HG02870 (cell line): Measurements from ENCODE around the gene GNAT2.

Experiments
- ATAC-seq: cut with Tn5 transposase; IDR thresholded peaks from one replicate; pipeline ENCODE4 v1.9.1; 2021; ENCODE audit warnings: mild to moderate bottlenecking, moderate library complexity; ENCODE audit not compliant: unreplicated experiment

The GNAT2 gene

DNA sequence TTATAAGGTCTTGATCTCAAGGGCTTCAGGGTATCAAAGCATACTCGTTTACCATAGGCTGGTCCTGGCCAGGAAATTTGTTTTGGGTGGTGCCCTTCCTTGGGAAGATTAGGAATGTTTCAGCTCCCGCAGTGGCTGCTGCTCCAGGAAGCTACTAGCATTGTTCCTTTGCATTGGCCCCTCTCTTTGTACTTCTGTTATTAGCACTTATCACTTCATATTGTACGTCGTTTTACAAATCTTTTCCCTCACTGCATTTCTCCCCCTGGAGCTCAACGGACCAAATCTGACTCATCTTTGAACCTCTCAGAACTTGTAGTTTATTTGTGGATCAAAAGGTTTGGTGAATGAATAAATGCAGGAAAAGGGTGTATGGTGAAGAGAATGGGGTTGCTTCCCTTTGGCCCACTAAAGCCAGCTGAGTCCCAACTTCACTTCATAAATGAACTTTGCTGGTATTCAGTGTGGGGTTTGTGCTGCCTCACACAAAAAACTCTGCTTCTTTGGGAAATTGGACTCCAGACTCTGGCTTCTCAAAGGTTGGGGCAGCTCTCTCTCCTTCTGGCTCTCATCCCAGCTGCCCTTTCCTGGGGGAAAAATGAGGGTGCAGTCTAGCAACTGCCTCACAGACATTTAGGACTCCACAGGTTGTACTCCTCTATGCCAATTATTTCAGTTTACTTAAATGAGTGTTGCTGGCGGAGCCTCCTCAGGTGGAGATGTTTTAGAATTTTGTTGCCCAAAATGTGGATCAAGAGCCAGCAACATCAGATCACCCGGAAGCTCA, 5.9 kb downstream of the GNAT2 start:
- no peak for ATAC-seq

DNA sequence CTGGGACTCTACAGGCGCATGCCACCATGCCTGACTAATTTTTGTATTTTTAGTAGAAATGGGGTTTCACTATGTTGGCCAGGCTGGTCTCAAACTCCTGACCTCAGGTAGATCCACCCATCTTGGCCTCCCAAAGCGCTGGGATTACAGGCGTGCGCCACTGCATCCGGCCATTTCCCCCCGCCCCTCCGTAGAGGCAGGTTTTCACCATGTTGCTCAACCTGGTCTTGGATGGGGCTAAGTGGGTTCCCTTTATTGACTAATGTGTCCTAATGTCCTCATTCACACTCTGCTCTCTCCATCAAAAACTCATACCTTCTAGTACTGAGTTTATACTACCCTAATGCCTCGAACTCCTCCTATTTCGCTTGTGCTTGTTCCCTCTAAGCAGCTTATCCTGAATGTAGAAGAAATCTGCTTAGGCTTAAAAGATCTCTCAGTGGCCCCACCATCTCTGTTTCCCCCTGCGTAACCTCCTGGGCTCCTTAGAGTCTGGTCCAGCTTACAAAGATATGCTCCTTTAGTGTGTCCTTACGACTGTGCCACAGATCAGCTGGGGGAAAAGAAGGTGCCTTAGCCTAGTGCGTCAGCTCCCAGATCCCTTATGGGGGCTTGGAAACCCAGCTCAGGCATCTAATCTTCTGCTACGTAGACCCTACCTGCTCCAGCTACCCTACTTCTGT, 8.0 kb downstream of the GNAT2 start:
- ATAC-seq, result no peak

DNA sequence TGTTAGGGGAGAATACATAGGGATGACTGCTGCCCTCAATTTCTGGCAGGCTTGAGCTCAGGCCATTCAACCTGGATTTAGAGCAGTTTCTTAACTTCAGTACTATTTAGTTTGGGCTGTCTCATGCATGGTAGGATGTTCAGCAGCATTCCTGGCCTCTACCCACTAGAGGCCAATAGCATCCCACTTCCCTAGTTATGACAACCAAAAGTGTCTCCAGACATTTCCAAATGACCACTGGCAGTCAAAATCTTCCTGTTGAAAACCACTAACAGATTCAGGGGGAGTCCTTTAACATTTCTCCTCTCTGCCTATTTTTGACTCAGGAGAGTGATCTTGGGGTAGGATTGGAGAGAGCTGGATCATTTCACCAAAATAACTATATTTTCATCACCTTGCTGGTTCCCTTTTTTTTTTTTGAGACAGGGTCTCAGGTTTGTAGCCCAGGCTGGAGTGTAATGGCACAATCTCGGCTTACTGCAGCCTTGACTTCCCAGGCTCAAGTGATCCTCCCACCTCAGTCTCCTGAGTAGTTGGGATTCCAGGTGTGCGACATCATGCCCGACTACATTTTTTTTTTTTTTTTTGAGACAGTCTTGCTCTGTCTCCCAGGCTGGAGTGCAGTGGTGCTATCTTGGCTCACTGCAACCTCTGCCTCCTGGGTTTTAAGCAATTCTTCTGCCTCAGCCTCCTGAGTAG, 8.7 kb downstream of the GNAT2 start:
- ATAC-seq, result no peak

DNA sequence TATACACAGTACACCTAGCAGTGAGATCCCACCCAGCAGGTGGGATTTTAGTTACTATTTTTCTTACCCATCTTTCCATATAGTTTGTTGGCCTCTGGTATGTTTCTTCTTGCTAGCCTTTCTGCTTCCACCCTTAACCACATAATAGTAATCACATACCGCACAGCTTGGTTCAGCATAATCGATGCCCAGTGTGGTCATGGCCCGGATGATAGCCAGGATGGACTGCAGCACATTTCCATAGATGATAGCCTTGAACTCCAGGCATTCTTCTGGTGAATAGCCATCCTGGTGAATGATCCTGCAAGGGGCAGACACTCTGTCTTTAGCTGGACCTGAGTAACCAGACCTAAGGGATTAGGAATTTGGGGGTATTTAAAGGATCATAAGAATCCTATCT, 9.5 kb downstream of the GNAT2 start:
- no peak for ATAC-seq

DNA sequence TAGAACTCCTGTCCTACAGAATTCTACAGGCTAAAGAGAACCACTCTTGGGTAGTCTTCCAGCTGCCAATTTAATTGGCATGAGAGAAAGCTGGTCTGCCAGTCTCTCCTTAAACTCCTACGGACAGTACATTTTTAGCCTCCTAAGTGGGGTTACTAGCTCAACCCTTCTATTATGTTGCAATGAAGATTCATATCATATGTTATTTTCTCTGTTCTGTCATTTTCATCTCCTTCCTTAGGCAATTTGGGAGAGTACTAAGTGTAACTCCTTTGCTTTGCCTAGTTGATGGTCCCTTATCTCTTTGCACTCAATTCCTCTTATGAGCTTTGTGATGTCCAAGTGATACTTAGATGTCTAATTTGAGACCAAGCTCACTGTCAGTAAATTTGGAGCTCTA, 14.0 kb downstream of the GNAT2 start:
- no peak for ATAC-seq

DNA sequence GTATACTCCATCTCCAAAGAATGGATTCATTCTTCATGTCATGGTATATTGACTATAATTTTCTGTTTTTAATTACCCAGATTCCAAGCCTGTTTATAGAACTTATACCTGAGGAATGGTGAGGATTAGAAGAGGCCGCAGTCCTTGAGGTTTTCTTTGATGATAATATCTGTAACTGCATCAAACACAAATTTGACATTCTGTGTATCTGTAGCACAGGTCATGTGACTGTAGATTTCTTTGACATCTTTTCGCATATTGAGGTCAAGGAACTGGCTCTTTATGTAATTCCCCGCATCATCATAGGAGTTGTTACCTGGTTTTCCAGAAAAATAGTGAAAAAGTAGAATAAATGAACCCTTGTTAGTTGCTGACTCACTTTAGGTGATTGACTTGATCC, 16.2 kb downstream of the GNAT2 start:
- no peak for ATAC-seq

DNA sequence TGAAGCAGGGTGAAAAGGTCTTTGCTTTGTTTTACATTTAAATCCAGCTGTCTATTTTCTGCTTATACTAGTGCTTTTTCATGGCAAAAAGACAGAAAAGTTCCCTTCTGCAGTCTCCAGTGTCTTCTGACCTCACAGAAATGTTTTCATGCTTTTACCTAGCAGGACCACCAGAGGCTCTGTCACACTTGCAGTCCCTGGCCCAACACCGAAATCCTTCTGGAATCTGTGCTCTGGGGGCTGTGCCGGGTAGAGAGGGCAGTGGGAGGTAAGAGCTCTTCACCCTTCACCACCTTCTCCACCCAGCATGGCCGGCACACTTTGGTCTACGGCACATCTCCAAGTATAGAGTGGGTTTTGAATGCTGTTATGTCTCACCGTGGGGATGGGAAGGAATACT, 20.8 kb downstream of the GNAT2 start:
- no peak for ATAC-seq

DNA sequence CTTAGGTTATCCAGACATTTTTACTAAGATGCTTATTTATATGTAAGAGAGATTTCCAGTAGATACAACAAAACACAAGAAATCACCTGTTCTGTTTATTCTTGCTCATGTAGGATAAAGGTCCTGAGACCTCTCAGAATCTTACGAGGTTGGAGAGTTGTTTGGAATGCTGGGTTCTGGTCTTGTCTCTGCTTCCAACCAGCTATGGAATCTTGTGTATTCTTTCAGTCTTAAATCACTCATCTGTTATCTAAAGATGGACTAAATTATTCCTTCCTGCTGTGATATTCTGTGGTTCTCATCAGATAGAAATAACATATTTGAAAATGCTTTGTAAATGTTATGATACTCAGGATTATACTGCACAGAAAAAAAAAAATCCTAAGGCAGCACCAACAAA, 21.3 kb downstream of the GNAT2 start:
- ATAC-seq, result no peak

DNA sequence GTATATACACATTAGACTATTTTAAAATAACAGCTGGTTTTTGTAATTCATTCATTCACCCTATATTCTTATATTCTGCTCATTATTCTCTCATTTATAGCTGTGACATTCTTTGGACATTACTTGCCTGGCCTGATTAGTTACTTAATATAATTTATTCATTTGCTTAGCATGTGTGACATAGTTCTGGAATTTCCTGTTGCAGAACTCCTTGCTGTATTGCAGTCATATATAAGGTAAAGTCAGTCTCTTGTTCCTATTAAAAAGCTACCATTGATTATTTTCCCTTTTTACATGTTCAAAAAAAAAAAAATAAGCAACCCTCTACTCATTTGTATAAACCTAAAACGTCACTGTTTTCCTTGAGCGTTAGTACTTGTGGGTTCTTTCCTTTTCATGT, 23.9 kb downstream of the GNAT2 start:
- no peak for ATAC-seq

DNA sequence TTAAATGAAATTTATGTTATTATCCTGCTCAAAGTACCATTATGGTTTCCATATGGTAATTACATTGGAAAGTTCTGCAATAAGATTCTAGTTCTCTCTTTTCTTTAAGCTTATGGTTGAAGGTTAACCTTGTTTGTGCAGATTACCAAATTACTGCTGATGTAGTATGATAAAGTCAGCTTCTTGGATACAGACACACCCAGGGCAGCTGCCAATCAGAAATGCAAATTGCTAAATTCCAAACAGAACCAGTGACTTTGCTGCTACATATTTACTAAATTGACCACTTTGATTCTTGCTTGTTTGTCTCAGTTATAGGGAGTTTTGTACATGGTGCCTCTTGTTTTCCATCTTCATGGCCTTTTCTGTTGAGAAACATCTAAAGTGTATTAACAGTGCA, 26.5 kb downstream of the GNAT2 start:
- ATAC-seq, result no peak

DNA sequence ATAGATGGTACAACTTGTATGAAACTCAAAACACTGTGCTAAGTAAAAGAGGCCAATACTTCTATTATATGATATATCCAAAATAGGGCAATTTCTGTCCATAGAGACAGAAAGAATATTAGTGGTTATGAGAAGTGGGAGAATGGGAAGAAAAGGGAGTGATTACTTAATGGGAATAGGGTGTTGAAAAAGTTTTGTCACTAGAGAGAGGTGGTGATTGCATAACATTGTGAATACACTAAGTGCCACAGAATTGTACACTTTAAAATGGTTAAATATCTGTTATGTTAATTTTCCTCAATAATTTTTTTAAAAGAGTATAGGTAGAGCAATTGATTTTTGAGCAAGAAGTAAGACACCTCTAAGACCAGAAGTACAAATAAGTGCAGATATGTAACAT, 29.7 kb downstream of the GNAT2 start:
- ATAC-seq, result no peak

DNA sequence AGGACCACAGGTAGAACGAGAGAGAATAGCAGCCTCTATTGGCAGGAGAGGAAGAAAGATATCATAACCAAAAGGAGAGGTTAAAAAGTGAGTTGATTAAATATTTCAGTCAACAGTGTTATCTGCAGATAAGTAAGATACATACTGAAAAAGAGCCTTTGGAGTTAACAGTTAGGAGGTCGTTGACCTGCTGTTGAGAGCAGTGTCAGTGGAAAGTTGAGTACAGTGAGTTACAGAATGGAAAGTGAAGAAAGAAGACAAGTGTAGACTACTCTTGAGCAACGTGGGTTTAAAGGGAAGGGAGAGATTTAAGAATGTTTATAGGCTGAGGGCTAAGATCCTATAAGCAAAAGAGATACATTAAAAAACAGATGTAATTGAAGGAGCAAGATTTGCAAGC, 30.2 kb downstream of the GNAT2 start:
- no peak for ATAC-seq

DNA sequence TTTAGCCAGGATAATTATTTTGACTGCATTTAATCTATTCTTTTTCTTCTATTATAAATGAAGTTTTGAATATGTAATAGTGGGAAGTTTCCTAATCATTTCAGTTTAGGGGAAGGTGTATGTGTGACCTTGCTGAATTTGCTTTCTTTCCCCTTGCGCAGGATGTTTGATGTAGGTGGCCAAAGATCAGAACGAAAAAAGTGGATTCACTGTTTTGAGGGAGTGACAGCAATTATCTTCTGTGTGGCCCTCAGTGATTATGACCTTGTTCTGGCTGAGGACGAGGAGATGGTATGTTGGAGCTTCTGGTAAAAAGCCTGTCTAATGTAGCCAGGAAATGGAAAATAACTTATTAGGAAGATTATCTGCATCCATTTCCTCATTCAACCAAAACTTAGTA, 33.4 kb downstream of the GNAT2 start:
- ATAC-seq, result no peak

DNA sequence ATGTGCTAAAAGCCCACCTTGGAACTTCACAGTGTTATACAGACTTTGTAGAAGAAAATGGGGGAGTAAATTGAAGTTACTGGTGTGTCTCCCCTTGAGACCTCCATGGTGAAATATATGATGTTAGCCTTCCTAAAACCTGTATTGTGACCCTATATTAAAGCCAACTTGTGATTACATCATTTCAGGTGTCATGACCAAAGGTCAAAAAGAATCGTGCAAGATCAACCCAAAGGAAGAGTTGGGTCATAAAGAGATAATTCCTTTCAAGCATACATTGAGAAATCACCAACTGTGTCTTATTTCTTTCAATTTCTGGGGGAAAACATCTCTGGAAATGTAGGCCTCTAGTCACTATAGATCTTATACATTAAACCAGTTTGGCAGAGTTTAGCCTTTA, 34.6 kb downstream of the GNAT2 start:
- ATAC-seq, result no peak

DNA sequence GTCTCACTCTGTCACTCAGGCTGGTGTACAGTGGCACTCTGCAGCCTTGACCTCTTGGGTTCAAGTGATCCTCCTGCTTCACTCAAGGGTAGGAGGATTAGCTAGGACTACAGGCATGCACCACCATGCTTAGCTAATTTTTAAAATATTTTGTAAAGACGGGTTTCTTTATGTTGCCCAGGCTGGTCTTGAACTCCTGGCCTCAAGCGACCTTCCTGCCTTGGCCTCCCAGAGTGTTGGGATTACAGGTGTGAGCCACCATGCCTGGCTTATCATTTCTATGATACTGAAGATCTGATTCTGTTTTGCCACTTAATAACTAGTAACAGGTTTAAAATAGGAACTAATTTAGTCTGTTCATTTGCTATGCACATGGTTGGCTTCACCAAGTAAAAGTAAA, 37.4 kb downstream of the GNAT2 start:
- no peak for ATAC-seq

DNA sequence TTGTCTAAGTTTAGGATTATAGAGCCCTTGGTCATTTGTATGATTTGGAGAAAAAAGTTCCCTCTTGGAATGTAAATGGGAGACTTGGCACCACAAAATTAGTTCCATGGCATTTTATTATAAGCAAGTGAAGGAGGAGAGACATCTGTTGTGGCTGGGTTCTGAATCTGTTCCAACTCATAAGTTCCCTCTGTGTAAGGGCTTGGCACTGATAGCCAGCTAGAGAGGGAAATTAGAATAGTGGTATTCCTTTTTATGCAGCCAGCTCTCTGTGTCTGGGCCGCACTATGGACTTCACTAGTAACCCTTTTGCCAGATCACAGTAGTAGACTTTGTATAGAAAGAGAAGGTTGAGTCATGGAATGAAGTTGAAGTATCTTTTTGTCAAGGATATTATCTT, 39.9 kb downstream of the GNAT2 start:
- no peak for ATAC-seq

DNA sequence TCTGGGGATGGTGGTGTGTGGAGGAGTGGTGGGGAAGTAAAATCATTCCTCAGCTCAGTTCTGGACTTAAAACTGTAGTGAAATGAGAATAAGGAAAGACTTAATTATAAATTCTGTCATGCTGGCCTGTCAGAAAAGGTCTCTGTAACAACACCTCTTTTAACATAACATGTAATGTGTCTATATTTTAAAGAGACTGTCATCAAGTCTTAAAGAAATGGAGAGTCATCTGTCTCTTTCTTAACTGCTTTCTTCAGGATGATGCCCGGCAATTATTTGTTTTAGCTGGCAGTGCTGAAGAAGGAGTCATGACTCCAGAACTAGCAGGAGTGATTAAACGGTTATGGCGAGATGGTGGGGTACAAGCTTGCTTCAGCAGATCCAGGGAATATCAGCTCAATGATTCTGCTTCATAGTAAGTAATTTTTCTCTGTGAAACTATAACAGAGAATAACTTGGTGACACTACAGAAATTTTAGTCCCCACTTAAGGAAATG, 40.4 kb downstream of the GNAT2 start:
- no peak for ATAC-seq

DNA sequence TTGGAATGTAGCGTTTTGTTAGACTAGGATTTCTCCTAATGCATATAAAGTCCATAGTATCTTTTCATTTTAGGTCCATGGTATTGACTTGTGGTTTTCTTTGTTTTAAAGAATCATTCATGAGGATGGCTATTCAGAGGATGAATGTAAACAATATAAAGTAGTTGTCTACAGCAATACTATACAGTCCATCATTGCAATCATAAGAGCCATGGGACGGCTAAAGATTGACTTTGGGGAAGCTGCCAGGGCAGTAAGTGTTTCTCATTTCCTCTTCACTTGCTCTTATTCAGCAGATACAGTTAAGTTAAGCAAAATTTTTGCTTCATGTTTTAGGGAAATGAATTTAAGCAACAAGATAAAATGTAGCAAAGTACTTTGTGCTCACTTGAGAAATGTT, 45.6 kb downstream of the GNAT2 start:
- ATAC-seq, result no peak

DNA sequence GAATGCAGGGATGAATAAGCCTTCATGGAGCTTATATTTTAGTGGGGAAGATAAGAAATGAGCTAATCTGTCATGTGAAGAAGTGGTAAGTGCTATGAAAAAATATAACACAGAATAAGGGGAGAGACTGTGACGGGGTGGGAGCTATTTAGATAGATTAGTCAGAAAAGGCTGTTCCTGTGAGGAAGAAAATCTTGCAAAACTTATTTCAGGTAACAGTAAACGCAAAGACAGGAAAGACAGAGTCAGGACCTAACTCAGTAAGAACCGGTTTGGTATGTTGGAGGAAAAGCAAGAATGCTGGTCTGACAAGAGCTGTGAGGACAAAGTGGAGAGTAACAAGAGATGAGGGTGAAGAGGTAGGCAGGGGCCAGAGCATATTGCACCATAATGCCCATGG, 49.0 kb downstream of the GNAT2 start:
- ATAC-seq, result no peak

DNA sequence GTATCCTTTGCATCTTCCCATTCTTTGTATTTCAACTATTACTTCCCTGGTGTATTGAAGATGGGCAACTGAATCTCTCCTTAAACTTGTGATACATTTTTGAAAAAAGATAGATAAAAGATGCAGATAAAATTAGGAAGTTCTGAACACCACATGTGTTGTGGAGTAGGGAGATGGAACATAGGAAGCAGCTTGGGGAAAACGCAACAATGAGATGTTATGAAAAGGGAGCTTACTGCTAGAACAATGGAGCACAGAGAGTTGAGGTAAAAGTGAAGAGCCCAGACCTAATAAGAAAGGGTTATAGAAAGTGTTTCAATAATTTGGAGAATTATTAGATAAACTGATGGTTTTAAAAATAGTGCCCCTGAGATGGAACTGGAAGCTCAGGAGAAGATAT, 50.1 kb downstream of the GNAT2 start:
- no peak for ATAC-seq

DNA sequence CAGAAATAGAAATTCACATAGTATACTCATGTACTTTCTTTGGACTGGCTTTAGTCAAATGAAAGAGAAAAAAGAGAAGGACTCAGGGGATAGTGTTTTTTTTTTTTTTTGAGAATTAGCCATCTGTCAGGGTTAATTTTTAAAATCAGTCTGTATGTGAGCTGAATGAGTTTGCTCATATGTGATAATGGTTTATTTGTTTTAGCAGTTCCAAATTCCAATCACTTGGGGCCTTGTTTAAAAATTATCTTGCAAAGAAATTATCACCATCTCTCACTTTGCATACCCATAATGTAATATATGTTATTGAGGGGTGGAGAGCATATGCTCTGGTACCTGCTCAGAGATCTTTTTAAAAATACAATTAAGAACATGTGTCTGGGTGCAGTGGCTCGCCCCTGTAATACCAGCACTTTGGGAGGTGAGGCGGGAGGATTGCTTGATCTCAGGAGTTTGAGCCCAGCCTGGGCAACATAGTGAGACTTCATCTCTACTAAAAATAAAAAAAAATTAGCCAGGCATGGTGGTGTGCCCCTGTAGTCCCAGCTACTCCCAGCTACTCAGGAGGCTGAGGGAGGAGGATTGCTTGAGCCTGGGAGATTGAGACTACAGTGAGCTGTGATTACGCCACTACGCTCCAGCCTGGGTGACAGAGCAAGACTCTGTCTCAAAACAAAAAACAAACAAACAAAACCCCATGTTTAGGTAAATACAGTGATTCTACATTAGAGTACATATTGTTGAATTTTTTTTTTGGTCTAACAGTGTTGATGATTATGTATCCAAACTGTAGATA, 51.3 kb downstream of the GNAT2 start:
- no peak for ATAC-seq
